GM18907 (cell line): Measurements from ENCODE around the gene IGF2BP3.
"Not testable (repeated sequence)": the region's sequence is repeated elsewhere in the genome, so short reads cannot be mapped to it uniquely, and the experiment has no call there.

Experiments
- ATAC-seq: cut with Tn5 transposase; IDR thresholded peaks from one replicate; pipeline ENCODE4 v1.9.1; 2021; ENCODE audit warnings: mild to moderate bottlenecking, moderate library complexity; ENCODE audit not compliant: unreplicated experiment

Gene IGF2BP3

DNA sequence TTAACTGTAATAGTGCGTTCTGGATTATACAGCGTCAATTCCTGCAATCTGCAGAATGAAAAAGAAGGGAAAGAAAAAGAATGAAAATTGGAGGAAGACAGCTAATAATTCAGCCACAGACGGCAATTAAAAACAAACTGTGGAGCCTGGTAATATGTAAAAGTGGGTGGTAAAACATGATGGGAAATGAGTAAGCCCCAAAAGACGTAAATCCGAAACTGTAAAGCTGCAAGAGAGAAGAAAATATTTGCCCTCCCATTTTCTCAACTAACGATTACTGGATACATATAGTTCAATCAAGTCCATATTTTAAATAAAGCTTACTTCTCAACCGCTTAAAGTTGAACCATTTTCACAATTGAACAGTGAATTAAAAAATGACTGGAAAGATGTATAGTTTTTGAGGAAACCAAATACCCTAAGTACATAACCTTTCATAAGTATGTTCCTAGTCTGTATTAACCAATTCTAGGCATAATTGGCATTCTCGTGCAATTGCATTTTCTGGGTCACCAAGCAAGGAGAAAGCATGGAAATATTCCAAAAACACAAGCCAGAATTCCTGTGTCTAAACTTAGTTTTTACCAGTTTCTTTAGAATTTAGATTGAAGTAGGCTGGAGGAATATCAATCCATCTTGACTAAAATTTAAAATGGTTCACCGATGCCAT is 126.3 kb downstream of the IGF2BP3 start:
- no peak for ATAC-seq

DNA sequence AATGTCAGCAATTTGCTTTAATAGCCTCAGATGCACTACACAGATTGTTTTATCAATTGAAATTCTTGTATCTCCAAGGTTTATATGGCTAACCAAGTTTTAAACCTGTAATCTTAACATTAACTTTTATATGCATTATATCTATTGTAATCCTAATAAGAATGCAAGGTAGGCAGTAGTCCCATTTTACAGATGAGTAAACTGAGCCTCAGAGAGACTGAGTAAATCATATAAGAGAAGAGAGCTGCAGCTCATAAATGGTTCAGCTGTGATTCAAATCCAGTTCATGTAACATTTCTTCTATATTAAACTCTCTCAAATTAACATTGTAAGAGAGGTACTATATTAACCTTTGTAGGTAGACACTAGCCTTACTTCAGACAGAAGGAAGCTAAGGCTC is 127.2 kb downstream of the IGF2BP3 start:
- no peak for ATAC-seq

DNA sequence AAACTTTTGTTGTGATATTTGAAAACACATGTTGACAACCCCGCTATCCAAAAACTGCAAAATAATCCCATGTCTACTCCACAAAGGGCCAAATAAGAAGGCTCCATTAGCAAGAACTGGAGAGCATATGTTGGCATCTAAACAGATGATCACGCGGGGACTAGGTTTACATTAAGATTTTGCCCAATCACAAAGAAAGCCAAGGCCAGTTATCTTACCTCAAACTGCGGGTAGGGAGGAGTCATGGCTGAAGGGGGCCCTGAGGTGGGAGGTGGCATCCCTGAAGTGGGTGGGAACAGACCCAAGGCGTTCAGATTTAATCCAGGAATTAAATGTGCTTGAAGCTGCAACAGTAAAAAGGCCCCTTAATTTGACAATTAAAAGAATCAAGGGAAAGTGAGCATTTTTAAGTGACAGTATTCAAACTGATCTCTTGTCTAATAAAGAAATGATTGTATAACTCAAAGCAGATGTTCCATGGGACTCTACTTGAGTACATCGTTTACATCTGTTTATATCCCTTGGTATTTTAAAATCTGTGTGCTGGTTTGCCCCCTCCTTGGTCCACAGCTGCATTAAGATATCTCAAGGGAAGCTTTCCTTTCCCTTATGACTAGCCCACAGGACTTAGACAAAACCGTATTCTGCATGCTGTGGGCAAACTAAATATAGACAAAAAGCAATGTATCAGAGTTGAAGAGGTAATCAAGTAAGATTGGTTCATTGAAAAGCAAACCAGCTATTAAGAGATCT is 128.3 kb downstream of the IGF2BP3 start:
- no peak for ATAC-seq

DNA sequence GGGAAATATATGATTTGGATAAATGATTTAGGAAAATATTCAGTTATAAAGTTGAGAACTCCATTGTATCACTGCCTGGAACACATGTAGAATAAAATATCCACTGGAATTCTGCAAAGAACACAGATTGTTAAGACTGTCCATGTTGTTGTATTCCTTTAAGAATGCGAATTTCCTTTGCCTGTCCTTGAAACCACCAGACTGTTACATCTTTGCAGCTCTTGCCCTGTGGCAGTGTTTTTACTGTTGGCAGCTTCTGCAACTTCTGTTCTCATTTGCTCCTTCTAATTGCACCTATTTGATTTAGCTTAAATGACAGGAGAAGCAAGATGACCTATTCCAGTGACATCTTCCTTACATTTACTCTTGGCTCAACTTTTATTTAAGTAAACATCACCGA is 131.4 kb downstream of the IGF2BP3 start:
- ATAC-seq, result no peak

DNA sequence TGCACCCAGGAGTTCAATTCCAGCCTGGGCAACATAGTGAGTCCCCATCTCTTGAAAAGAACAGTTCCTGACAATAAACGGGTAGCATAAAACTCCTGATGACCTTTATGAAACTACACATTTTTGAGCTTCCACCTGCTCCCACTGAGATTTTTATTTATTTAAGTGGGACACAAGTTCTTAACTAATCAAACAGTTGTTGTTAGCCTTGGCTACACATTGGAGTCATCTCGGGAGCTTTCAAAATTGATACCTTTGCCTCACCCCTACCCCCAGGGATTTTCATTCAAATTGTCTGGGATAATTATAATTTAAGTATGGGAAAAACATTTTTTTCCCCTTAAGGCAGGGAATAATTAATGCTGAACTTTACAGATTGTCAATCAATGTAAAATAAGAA is 131.9 kb downstream of the IGF2BP3 start:
- no peak for ATAC-seq

DNA sequence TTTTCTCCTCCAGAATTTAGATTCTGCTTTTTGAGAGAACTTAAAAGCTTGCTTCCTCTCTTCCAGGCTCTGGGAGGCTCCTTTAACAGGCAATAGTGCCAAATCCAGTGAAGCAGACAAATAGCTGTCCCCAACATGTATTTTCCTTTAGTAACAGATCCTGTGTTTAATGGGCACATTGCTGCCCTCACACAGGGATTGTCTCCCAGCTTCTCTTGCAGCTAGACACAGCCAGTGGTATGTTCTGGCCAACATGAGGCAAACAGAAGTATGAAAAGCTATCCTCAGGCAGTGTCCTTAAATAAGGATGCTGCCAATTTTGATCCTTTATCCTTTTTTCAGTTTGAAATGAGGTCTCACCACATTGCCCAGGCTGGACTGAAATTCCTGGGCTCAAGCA is 132.9 kb downstream of the IGF2BP3 start:
- no peak for ATAC-seq

DNA sequence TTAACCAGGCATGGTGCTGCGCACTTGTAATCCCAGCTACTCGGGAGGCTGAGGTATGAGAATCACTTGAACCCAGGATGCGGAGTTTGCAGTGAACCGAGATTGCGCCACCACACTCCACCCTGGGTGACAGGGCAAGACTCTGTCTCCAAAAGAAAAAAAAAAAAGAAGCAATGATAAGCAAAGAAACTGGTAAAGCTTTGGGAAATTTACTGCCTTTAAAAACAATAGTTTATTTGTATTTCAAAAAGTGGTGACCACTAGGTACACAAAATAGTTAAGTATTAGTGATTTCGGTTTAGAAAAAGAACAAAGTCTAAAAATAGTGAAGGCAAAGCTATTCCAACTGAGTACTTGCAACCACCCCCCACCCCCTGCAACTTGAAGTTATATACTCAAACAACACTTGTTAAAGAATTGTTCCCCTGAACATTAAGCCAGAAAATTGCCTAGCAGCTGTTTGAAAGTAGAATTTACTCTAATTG is 133.4 kb downstream of the IGF2BP3 start:
- no peak for ATAC-seq

DNA sequence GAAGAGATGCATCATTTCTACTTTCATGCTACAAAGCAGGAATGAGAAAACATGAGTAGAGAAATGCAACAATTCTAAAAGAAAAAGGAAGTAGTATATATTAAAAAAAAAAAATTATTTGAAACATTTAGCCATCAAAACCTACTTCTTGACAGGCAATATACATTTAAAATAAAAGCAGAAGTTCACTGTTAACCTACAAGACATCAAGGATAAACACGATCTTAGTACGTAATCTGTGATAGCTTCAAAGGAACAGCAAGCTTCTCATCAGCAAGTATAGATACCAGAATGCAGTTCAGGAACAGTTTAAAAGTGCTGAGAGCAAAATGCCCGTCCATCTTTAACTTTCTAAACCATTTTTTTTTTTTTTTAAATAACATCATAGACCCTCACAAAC is 134.2 kb downstream of the IGF2BP3 start:
- ATAC-seq, result no peak

DNA sequence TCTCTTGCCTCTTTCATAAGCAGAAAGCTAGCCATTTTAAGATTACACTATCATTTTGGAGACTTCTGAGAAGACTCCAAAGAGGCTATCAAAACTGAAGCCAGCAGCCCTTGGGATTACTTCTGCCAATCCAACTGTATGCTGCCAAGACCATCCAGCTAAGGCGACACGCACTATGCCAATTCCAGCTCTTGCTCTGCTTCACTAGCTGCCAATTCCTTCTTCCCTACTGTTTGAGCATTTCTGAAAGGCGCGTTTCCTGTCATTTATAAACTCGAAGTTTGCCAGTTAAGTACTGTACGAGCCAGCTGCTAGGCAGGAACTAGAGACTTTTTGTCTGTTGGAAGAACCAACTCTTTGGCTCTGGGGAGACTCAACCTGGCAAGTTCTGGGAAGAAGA is 134.7 kb downstream of the IGF2BP3 start:
- no peak for ATAC-seq

DNA sequence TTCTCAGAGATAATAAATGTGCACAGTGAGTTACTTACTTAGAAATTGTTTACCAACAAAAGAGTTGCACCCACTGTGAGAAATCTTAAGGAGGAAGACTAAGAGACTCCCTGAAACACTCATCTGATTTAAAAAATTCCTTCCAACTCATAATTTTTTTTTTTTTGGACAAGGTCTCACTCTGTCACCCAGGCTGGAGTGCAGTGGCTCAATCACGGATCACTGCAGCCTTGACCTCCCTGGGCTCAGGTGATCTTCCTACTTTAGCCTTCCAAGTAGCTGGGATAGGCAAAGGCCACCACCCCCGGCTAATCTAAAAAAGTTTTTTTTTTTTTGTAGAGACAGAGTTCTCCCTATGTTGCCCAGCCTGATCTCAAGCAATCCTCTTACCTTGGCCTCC is 135.2 kb downstream of the IGF2BP3 start:
- ATAC-seq, result no peak

DNA sequence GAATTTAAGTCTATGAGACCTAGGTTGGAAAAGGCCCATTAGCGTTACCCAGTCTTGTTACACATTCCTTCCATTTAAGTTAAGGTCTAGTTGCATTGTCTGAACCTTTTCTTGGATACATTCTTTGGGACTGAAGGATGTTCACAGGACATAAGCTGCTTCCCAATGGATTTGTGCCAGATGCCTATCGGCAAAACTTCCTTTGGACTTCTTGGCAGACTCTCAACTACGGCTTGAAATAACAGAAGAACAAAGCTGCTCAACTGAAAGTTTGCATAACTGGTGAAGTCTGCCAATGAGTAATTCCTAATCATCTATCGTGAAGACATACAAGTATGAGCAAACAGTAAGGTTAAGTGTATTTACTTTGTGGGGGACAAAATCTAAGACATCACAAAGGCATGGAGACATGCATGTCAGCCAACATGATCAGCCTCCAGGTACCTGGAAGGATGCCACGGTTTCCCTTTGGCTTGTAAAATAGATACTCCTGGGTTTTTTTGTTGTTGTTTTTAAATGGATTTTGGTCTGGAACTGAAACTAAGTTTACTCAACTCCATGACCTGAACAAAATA is 135.7 kb downstream of the IGF2BP3 start:
- ATAC-seq, result no peak

DNA sequence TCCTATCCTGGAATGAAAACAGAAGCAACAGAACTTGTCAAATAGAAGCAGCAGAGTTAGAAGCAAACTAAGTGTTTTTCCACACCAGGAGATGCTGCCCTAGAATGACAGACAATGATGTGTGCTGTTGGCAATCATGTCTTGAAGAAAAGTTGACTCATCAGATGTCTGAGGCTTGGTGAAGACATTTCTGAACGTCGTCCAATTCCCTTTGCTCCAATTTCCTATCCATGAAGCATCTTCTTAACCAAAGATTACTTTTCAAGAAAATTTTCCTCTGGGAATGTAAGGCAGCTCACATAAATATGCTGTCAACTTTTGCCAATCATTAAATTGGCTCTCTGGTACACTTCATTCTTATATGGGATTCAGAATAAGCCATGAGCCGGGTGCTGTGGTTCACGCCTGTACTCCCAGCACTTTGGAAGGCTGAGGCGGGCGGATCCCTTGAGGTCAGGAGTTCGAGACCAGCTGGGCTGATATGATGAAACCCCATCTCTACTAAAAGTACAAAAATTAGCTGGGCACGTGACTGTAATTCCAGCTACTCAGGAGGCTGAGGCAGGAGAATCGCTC is 136.5 kb downstream of the IGF2BP3 start:
- ATAC-seq, result no peak

DNA sequence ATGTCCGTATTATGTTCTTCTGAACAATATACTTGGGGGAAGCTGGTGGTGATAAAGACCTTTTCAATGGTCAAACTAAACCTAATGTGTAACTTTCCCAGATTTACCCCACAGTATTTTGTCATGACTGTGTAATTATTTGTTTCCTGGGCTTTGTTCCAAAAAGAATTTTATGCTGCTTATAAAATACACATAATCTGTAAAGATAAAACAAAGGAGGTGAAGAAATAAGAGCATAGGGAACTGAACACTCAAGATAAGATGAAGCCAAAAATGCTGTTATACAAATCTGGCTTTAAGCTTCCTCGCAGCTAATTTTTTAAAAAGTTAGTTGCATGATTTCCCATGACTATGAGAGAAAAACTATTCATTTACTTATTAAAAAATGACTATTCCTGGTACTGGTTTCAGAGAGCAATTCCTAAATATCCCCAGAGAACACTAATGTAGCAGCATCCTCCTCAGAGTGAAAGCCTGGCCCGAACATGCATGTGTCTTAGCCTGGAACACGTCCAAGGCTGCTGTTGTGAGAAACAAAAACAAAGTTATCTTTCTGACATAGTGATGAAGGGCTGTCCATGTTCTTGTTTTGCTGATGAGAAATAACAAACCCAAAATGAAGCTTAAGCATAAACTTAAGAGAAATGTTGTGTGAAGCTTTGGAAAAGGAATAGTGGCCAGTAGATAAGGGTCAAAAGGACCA is 137.2 kb downstream of the IGF2BP3 start:
- no peak for ATAC-seq

DNA sequence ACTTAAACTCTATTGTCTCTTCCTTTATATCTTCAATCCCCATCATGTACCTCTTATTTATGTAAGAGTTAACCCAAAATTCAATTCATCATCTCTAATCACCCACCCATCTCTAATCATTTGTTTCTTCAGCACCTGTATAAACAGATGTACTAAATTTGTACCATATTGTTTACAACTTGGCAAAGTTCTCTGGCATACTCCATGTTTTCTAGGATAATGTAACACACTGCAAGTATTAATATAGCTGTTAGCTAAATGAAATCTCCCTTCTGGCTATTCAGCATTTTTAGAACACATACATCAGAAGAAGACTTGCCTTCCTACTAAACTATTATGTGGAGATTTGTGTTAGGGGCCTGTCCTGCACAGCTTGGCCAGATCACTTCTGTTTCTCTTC is 138.1 kb downstream of the IGF2BP3 start:
- ATAC-seq, result no peak

DNA sequence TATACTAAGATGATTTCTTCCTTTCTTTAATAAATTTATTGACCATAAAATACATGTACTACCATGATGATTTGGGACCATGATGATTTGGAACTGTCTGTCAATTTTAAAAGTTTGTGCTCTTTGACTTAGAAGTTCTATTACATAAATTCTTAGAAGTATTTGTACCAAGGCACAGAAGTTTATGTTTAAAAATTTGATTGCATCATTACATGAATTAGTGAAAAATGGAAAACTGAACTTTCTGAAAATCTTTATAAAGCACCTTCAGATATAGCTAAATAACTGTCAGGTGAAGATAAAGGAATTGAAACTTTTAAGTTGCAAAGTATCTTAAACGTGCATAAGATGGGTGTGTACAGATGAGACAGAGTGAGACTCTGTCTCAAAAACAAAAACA is 139.2 kb downstream of the IGF2BP3 start:
- no peak for ATAC-seq

DNA sequence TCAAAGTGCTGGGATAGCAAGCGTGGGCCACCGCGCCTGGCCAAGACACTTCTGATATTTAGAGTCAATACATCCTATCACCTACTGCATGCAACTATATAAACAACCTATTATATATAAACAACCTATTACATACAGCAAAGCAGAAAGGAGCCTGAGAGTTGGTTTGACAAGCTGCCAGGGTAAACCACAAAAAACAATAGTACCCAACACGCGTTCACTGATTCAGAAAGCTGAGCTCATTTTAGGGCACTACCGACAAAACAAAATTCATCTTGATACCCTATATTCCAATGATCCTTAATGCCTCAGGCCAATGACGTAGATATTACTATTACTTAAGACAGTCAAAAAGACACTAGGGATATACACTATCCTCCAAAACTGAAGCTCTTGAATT is 154.9 kb downstream of the IGF2BP3 start:
- no peak for ATAC-seq

DNA sequence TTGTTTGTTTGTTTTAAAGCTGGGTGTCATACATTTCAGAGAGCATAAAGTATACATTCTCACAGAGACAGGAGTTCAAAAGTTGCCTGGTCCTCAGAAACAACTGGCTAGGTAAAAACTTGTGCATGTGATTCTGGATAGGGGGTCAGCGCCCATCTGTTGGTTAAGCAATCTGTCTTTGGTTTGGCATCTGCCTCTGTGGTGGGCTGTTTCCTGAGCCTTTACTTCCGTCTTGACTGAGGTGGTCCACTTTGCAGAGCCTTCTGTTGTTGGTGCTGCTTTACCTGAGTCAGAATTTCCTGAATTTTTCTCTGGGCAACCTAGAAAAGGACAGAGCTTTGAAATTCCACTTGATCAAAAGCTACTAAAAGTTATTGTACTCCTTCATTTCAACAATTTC is 158.2 kb downstream of the IGF2BP3 start:
- not testable (repeated sequence) for ATAC-seq

DNA sequence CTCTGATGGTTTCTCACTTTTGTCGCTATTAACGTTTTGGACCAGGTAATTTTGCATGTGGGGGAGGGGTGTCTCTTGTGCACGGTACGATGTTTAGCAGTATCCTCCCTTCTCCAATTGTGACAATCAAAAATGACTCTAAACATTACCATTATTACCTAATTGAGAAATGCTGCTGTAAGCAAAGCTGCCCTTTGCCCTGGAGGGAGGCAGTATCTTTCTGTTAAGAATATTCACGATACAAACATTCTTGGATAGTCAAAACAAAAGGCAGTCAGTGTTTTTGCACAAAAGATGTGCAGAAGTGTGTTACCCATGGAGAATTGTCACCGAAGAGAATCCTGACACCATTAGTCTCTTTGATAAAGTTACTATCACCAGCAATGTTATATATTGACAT is 161.5 kb downstream of the IGF2BP3 start:
- ATAC-seq, result no peak

DNA sequence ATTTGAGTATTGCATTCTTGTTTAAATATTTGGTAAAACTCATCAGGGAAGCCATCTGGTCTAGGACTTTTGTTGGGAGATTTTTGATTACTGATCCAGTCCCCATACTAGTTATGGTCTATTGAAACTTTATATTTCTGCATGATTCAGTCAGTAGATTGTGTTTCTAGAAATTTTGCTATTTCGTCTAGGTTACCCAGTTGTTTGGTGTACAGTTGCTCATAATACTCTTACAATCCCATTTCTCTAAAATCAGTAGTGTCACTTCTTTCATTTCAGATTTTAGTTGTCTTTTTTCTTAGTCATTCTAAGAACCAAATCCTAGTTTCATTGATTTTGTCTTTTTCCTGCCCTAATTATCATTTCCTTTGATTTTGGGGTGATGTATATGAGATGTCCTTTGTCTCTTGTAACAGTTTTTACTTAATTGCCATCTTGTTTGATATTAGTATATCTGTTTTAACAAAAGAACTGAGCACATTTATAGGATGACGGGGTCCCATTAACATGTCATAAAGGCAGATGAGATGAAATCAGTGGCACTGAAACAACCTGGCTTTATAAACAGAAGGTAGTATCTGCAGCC is 163.3 kb downstream of the IGF2BP3 start:
- no peak for ATAC-seq

DNA sequence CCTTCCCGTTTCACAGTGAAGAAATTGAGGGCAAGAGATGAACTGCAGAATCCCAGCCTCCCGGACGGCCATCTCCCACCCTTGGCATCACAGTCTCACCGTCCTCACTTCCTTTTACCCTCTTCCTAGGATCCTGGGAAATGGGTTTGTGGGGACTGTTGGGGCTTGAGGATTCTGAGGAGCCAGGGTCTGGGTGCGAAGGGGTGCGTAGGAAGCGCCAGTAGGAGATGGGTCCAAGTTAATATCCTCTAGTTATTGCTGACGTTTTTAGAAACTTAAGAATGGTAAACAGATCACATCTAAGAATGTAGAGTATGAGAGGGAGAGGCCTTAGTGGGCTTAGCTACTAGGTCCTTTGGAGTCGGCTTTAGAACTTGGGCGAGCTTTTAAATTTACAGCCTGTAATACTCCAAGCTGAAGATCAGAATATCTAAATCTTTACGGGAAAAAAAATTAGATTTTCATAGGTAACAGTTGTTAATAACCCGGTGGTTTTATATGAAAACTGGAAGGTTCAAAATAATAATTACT is 170.5 kb downstream of the IGF2BP3 start:
- ATAC-seq, result no peak
